CD4-positive, alpha-beta T cell (primary cell): ENCODE results near the gene KCTD14. TPM values are rescaled to one million over a fixed set of nuclear protein-coding genes. Genes with fewer than 3 reads are reported as not detected.

Experiments
- ATAC-seq: fragments of 200-7000 bp; cut with Tn5 transposase; one replicate; pipeline ENCODE4 v1.10.0; 2022; ENCODE audit warnings: mild to moderate bottlenecking; ENCODE audit not compliant: poor library complexity
- CTCF ChIA-PET: fragments of 350-600 bp; sonication (Branson Sonifier 250); formaldehyde crosslinking; loops from one replicate; lab custom pipeline; 2021; ENCODE audit warnings: antibody characterized with exemption, inconsistent platforms; lab: Charles Lee
- POLR2A ChIA-PET: fragments of 350-600 bp; sonication (Branson Sonifier 250); formaldehyde crosslinking; loops from one replicate; lab custom pipeline; 2021; ENCODE audit warnings: antibody characterized with exemption, inconsistent platforms; lab: Charles Lee
- DNase-seq, 14 experiments: peaks; one replicate each; pipeline ENCODE4 v3.0.0-alpha.2; 2013 to 2020; ENCODE audit warnings: mixed read lengths in 2 of 14
- H3K27ac ChIP-seq, 2 donors: one replicate each; pipeline versions ENCODE4 v1.5.1 to v1.7.0; 2013; ENCODE audit warnings: low read length in 2 of 2, low read depth in 1 of 2, mild to moderate bottlenecking in 1 of 2
- H3K27me3 ChIP-seq, 2 experiments: 1 replicate in 1 of 2; 2 replicates in 1 of 2; pipeline versions ENCODE4 v1.6.1 to v1.7.0; 2013; ENCODE audit warnings: low read length in 2 of 2, control low read depth in 1 of 2, mild to moderate bottlenecking in 1 of 2, moderate library complexity in 1 of 2; ENCODE audit not compliant: insufficient read depth in 2 of 2, control insufficient read depth in 1 of 2
- H3K36me3 ChIP-seq: one replicate; pipeline ENCODE4 v1.6.1; 2013; ENCODE audit warnings: low read length, control low read depth; ENCODE audit not compliant: insufficient read depth
- H3K4me1 ChIP-seq: one replicate; pipeline ENCODE4 v1.6.1; 2013; ENCODE audit warnings: low read length, control low read depth; ENCODE audit not compliant: insufficient read depth
- H3K4me3 ChIP-seq: one replicate; pipeline ENCODE4 v1.5.1; 2013; ENCODE audit warnings: mild to moderate bottlenecking, low read length, moderate library complexity
- H3K9me3 ChIP-seq, 2 experiments: 1 replicate in 1 of 2; 2 replicates in 1 of 2; pipeline versions ENCODE4 v1.6.1 to v1.7.0; 2013; ENCODE audit warnings: low read length in 2 of 2, mild to moderate bottlenecking in 2 of 2, control low read depth in 1 of 2, moderate library complexity in 1 of 2; ENCODE audit not compliant: control insufficient read depth in 1 of 2, insufficient read depth in 1 of 2
- H3K27ac Mint-ChIP-seq: one replicate; pipeline ENCODE4 v1.8.0; 2020; ENCODE audit warnings: mixed read lengths
- H3K27me3 Mint-ChIP-seq: one replicate; pipeline ENCODE4 v1.8.0; 2021; ENCODE audit warnings: mixed read lengths
- H3K36me3 Mint-ChIP-seq: one replicate; pipeline ENCODE4 v1.8.0; 2021; ENCODE audit warnings: low read depth, mixed read lengths
- H3K4me1 Mint-ChIP-seq: one replicate; pipeline ENCODE4 v1.8.0; 2021; ENCODE audit warnings: low read depth, mixed read lengths
- H3K4me3 Mint-ChIP-seq: one replicate; pipeline ENCODE4 v1.8.0; 2020; ENCODE audit warnings: mild to moderate bottlenecking, mixed read lengths
- H3K9me3 Mint-ChIP-seq: one replicate; pipeline ENCODE4 v1.8.0; 2020; ENCODE audit warnings: mixed read lengths
- intact Hi-C, 2 experiments: fragments of 100-400 bp; cut with DNase I in 1 of 2; cut with micrococcal nuclease in 1 of 2; formaldehyde crosslinking; loops; one replicate each; pipeline versions ENCODE4 v1.15.1 to v1.9.0; 2023 to 2025; cut with DNase I, micrococcal nuclease
- total RNA-seq, 174 experiments: library from RNA in 2 of 174; stranded (reverse) in 2 of 174; gene quantifications; one replicate each; pipeline ENCODE4 v1.2.3 and lab custom pipeline; 2021 to 2026
- TF ChIP-seq, protein P1 (sequence below): fragments of 200-600 bp; IDR thresholded peaks from one replicate; pipeline ENCODE4 v1.8.0; 2022; ENCODE audit warnings: antibody characterized with exemption, mild to moderate bottlenecking

The KCTD14 gene
- total RNA-seq, 2 experiments from 2014 or later = 0.34 TPM; not detected in 1

DNA sequence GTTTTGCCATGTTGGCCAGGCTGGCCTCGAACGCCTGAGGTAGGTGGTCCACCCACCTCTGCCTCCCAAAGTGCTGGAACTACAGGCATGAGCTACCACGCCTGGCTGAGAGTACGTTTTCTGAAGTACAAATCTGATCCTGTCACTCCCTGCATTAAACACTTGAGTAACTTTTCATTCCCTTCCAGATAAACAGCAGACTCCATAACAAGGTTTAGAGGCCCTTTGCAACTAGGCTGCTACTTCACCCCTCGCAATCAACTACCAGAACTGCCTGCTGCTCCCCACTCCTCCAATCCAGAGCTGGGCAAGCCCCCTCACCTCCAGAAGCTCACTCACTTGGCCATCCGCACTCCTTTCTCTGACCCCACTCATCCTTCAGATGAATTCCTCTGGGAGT lies 1.5 kb downstream of the KCTD14 start:
- intact Hi-C loops = no loop called here
- Histone ChIP-seq H3K4me3 (no peak overlapping the region), H3K9me3 (peaks cover 0 to 4% of the 10 kb centered on the region in 2 experiments), H3K4me1 (peaks cover 4% of the 10 kb centered on the region), H3K36me3 (no peaks in the 10 kb centered on the region), H3K27me3 (peaks cover 10 to 16% of the 10 kb centered on the region in 2 experiments), H3K27ac (no peak overlapping the region)
- no peaks in the 10 kb centered on the region for H3K9me3 Mint-ChIP-seq
- H3K36me3 Mint-ChIP-seq = no peaks in the 10 kb centered on the region
- ATAC-seq = no peak
- ChIA-PET POLR2A (no interaction called here), CTCF (no interaction called here)
- TF ChIP-seq, protein P1, sequence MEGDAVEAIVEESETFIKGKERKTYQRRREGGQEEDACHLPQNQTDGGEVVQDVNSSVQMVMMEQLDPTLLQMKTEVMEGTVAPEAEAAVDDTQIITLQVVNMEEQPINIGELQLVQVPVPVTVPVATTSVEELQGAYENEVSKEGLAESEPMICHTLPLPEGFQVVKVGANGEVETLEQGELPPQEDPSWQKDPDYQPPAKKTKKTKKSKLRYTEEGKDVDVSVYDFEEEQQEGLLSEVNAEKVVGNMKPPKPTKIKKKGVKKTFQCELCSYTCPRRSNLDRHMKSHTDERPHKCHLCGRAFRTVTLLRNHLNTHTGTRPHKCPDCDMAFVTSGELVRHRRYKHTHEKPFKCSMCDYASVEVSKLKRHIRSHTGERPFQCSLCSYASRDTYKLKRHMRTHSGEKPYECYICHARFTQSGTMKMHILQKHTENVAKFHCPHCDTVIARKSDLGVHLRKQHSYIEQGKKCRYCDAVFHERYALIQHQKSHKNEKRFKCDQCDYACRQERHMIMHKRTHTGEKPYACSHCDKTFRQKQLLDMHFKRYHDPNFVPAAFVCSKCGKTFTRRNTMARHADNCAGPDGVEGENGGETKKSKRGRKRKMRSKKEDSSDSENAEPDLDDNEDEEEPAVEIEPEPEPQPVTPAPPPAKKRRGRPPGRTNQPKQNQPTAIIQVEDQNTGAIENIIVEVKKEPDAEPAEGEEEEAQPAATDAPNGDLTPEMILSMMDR = no peak
- H3K27ac Mint-ChIP-seq = no peak overlapping the region
- H3K4me1 Mint-ChIP-seq = no peaks in the 10 kb centered on the region
- no peak overlapping the region for H3K4me3 Mint-ChIP-seq
- peaks cover 27% of the 10 kb centered on the region for H3K27me3 Mint-ChIP-seq
- no peak for DNase-seq

DNA sequence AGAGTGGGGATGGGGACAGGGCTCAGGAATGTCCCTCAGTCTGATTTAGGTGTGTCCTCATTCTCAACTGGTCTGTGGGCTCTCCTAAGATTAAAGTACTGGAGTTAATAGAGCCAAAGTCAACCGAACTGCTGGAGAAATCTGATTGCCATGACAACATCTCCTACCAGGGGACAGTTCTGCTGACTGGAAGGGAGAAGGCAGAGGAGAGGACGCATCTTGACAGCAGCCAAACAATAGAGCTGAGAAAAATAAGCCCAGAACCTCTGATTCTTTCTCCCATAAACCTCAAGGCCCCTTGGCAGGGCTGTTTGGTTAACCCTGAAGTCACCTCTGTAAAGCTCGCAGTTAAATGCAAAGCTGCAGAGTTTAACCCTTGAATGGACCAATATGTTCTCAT lies 2.8 kb downstream of the KCTD14 start:
- Mint-ChIP-seq H3K4me3 (no peak overlapping the region), H3K27me3 (peaks cover 27% of the 10 kb centered on the region), H3K9me3 (no peaks in the 10 kb centered on the region), H3K36me3 (no peaks in the 10 kb centered on the region), H3K4me1 (no peaks in the 10 kb centered on the region), H3K27ac (no peak overlapping the region)
- peaks cover 4% of the 10 kb centered on the region for H3K4me1 ChIP-seq
- intact Hi-C loops = no loop called here
- ATAC-seq (no peak), DNase-seq (no peak)
- no peak overlapping the region for H3K4me3 ChIP-seq
- ChIA-PET POLR2A (no interaction called here), CTCF (interaction anchor here (1.7 kb wide), 1 partner anchor 11 kb away, joined by 5 read pairs; no protein-coding TSS in a partner anchor)
- peaks cover 10 to 16% of the 10 kb centered on the region in 2 experiments for H3K27me3 ChIP-seq
- no peak overlapping the region for H3K27ac ChIP-seq
- H3K36me3 ChIP-seq = no peaks in the 10 kb centered on the region
- TF ChIP-seq, protein P1 = no peak
- H3K9me3 ChIP-seq = peaks cover 0 to 4% of the 10 kb centered on the region in 2 experiments

DNA sequence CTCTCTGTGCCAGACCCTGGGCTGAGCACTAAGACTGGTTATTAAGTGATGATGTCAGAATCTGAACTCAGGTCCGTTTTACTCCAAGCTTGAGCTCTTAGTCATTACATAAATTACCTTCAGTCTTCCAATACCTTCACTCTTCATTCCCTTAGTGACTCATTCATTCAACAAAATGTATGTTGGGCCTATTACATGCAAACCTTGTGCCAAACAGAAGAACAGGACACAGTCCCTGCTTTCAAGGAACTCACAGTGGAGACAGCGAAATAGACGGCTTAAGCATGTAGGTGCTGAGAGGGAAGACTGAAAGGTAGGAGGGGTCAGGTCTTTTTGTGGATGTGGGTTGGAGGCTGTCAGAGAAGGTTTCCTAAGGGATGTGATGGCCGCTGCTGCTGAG lies 3.3 kb downstream of the KCTD14 start:
- Histone ChIP-seq H3K36me3 (no peaks in the 10 kb centered on the region), H3K27ac (no peak overlapping the region), H3K27me3 (peaks cover 10 to 16% of the 10 kb centered on the region in 2 experiments), H3K4me3 (no peak overlapping the region), H3K9me3 (peaks cover 0 to 4% of the 10 kb centered on the region in 2 experiments), H3K4me1 (peaks cover 4% of the 10 kb centered on the region)
- Mint-ChIP-seq H3K4me3 (no peak overlapping the region), H3K4me1 (no peaks in the 10 kb centered on the region), H3K36me3 (no peaks in the 10 kb centered on the region), H3K9me3 (no peaks in the 10 kb centered on the region), H3K27ac (no peak overlapping the region), H3K27me3 (peaks cover 27% of the 10 kb centered on the region)
- ChIA-PET POLR2A (no interaction called here), CTCF (interaction anchor here (1.7 kb wide), 1 partner anchor 11 kb away, joined by 5 read pairs; no protein-coding TSS in a partner anchor)
- TF ChIP-seq, protein P1 = no peak
- DNase-seq = no peak
- ATAC-seq = no peak
- intact Hi-C loops = no loop called here
